Neural progenitor cell (in vitro differentiated cells): ENCODE results near the gene ADRA1B. TPM values are rescaled to one million over a fixed set of nuclear protein-coding genes. Genes with fewer than 3 reads are reported as not detected.

Source experiments
- DNase-seq: peaks from one replicate; pipeline ENCODE4 v3.0.0-alpha.2; 2016; ENCODE audit warnings: low spot score
- H2AFZ ChIP-seq: fragments of 200-600 bp; sonication (generic); replicated peaks from 2 replicates; pipeline ENCODE4 v1.6.1; 2016; ENCODE audit warnings: antibody characterized with exemption
- H3F3A ChIP-seq: fragments of 200-600 bp; sonication (generic); 2 replicates; pipeline ENCODE4 v1.6.1; 2016; ENCODE audit warnings: antibody characterized with exemption, low read depth
- H3K27ac ChIP-seq: fragments of 200-600 bp; sonication (generic); 2 replicates; pipeline ENCODE4 v1.5.1; 2016; ENCODE audit warnings: mild to moderate bottlenecking
- H3K27me3 ChIP-seq: fragments of 200-600 bp; sonication (generic); 2 replicates; pipeline ENCODE4 v1.6.1; 2016; ENCODE audit warnings: mild to moderate bottlenecking, moderate library complexity
- H3K36me3 ChIP-seq: fragments of 200-600 bp; sonication (generic); 2 replicates; pipeline ENCODE4 v1.5.1; 2016
- H3K4me1 ChIP-seq: fragments of 200-600 bp; sonication (generic); 2 replicates; pipeline ENCODE4 v1.6.1; 2016; ENCODE audit warnings: mixed run types
- H3K4me2 ChIP-seq: fragments of 200-600 bp; sonication (generic); 2 replicates; pipeline ENCODE4 v1.6.1; 2016
- H3K4me3 ChIP-seq: fragments of 200-600 bp; sonication (generic); 2 replicates; pipeline ENCODE4 v1.5.1; 2016
- H3K79me2 ChIP-seq: fragments of 200-600 bp; sonication (generic); 2 replicates; pipeline ENCODE4 v1.6.1; 2016; ENCODE audit warnings: low read depth
- H3K9ac ChIP-seq: fragments of 200-600 bp; sonication (generic); 2 replicates; pipeline ENCODE4 v1.6.1; 2016
- H3K9me3 ChIP-seq: fragments of 200-600 bp; sonication (generic); 2 replicates; pipeline ENCODE4 v1.5.1; 2016; ENCODE audit warnings: low read depth
- H4K20me1 ChIP-seq: fragments of 200-600 bp; sonication (generic); 2 replicates; pipeline ENCODE4 v1.6.1; 2016; ENCODE audit warnings: low read depth
- H3K27ac Mint-ChIP-seq: 3 replicates; pipeline ENCODE4 v1.8.0; 2021; ENCODE audit warnings: mixed read lengths
- H3K27me3 Mint-ChIP-seq: 2 replicates; pipeline ENCODE4 v1.8.0; 2022; ENCODE audit warnings: low read depth, mild to moderate bottlenecking, inconsistent platforms, moderate library complexity, mixed read lengths; ENCODE audit not compliant: insufficient read depth
- H3K36me3 Mint-ChIP-seq: 3 replicates; pipeline ENCODE4 v1.8.0; 2021; ENCODE audit warnings: mixed read lengths
- H3K4me1 Mint-ChIP-seq: 3 replicates; pipeline ENCODE4 v1.8.0; 2021; ENCODE audit warnings: mixed read lengths
- H3K4me3 Mint-ChIP-seq: 3 replicates; pipeline ENCODE4 v1.8.0; 2021; ENCODE audit warnings: mild to moderate bottlenecking, moderate library complexity, mixed read lengths
- H3K9me3 Mint-ChIP-seq: 3 replicates; pipeline ENCODE4 v1.8.0; 2020; ENCODE audit warnings: mixed read lengths
- CTCF ChIP-seq: fragments of 200-600 bp; sonication (generic); IDR thresholded peaks from 2 replicates; pipeline ENCODE4 v1.5.1; 2017; ENCODE audit warnings: antibody characterized with exemption, mild to moderate bottlenecking
- EZH2 ChIP-seq: fragments of 200-600 bp; sonication (generic); IDR thresholded peaks from 2 replicates; pipeline ENCODE4 v1.6.1; 2017; ENCODE audit warnings: antibody characterized with exemption, mild to moderate bottlenecking, moderate library complexity
- EZH2phosphoT487 ChIP-seq: fragments of 200-600 bp; sonication (generic); IDR thresholded peaks from 2 replicates; pipeline ENCODE4 v1.6.1; 2017; ENCODE audit warnings: antibody characterized with exemption
- total RNA-seq: library from RNA; depleted of rRNA; stranded (reverse); fragments of >200 nt; gene quantifications from 2 replicates; pipeline ENCODE4 v1.2.3, GENCODE V29; 2015; ENCODE audit warnings: low replicate concordance

Gene ADRA1B
- total RNA-seq, 1 donor from 2014 or later = not detected

GRCh38 chr5:159880676-159881075 lies 35.6 kb upstream of the ADRA1B start:
- peaks cover 17% of the 10 kb centered on the region for H3K4me1 Mint-ChIP-seq
- H3K9me3 Mint-ChIP-seq = no peaks in the 10 kb centered on the region
- peaks cover 2% of the 10 kb centered on the region for H3K27me3 Mint-ChIP-seq
- Histone ChIP-seq H3F3A (peaks cover 5% of the 10 kb centered on the region), H3K9me3 (no peaks in the 10 kb centered on the region), H3K9ac (no peak overlapping the region), H3K4me1 (peaks cover 20% of the 10 kb centered on the region), H3K4me3 (no peak overlapping the region), H3K27me3 (no peaks in the 10 kb centered on the region), H3K27ac (no peak overlapping the region), H3K36me3 (no peaks in the 10 kb centered on the region), H3K4me2 (no peak overlapping the region), H2AFZ (no peak overlapping the region), H3K79me2 (no peaks in the 10 kb centered on the region), H4K20me1 (no peaks in the 10 kb centered on the region)
- DNase-seq = no peak
- TF ChIP-seq EZH2phosphoT487 = no peak
- TF ChIP-seq EZH2 = no peak
- TF ChIP-seq CTCF = no peak
- no peak overlapping the region for H3K27ac Mint-ChIP-seq
- no peak overlapping the region for H3K4me3 Mint-ChIP-seq
- no peaks in the 10 kb centered on the region for H3K36me3 Mint-ChIP-seq

GRCh38 chr5:159881967-159882366 lies 34.3 kb upstream of the ADRA1B start:
- Histone ChIP-seq H3K4me3 (no peak overlapping the region), H3K27me3 (no peaks in the 10 kb centered on the region), H3K27ac (no peak overlapping the region), H3K9me3 (no peaks in the 10 kb centered on the region), H3K79me2 (no peaks in the 10 kb centered on the region), H3F3A (peaks cover 5% of the 10 kb centered on the region), H4K20me1 (no peaks in the 10 kb centered on the region), H3K36me3 (no peaks in the 10 kb centered on the region), H3K9ac (no peak overlapping the region), H3K4me1 (peaks cover 20% of the 10 kb centered on the region), H3K4me2 (no peak overlapping the region), H2AFZ (no peak overlapping the region)
- no peak for DNase-seq
- no peaks in the 10 kb centered on the region for H3K9me3 Mint-ChIP-seq
- H3K36me3 Mint-ChIP-seq = no peaks in the 10 kb centered on the region
- no peak overlapping the region for H3K27ac Mint-ChIP-seq
- H3K4me3 Mint-ChIP-seq = no peak overlapping the region
- H3K4me1 Mint-ChIP-seq = peaks cover 17% of the 10 kb centered on the region
- H3K27me3 Mint-ChIP-seq = peaks cover 2% of the 10 kb centered on the region
- no peak for TF ChIP-seq CTCF
- TF ChIP-seq EZH2 = no peak
- no peak for TF ChIP-seq EZH2phosphoT487

GRCh38 chr5:159883522-159883950 lies 32.7 kb upstream of the ADRA1B start:
- DNase-seq = no peak
- H3K27me3 ChIP-seq = no peaks in the 10 kb centered on the region
- H3K9me3 ChIP-seq = no peaks in the 10 kb centered on the region
- H3K4me3 ChIP-seq = no peak overlapping the region
- H3K4me2 ChIP-seq = no peak overlapping the region
- H3K36me3 ChIP-seq = no peaks in the 10 kb centered on the region
- Mint-ChIP-seq H3K36me3 (no peaks in the 10 kb centered on the region), H3K4me1 (peaks cover 11% of the 10 kb centered on the region), H3K4me3 (no peak overlapping the region), H3K9me3 (no peaks in the 10 kb centered on the region), H3K27me3 (peaks cover 2% of the 10 kb centered on the region), H3K27ac (no peak overlapping the region)
- H3K27ac ChIP-seq = no peak overlapping the region
- peaks cover 5% of the 10 kb centered on the region for H3F3A ChIP-seq
- no peaks in the 10 kb centered on the region for H4K20me1 ChIP-seq
- H3K9ac ChIP-seq = no peak overlapping the region
- peaks cover 9% of the 10 kb centered on the region for H3K4me1 ChIP-seq
- no peak for TF ChIP-seq CTCF
- no peak for TF ChIP-seq EZH2phosphoT487
- no peak overlapping the region for H2AFZ ChIP-seq
- H3K79me2 ChIP-seq = no peaks in the 10 kb centered on the region
